Lower leg skin (tissue), 4 donors: ENCODE results near the gene ACTR2. TPM values are rescaled to one million over a fixed set of nuclear protein-coding genes. Genes with fewer than 3 reads are reported as not detected.
"Not testable (repeated sequence)": the region's sequence is repeated elsewhere in the genome, so short reads cannot be mapped to it uniquely, and the experiment has no call there.

ENCODE experiments used
- DNase-seq, 2 donors: peaks; one replicate each; pipeline ENCODE4 v3.0.0-alpha.2; 2019; ENCODE audit warnings: low spot score in 2 of 2
- H3K4me3 ChIP-seq: fragments of 200-600 bp; sonication (generic); 2 replicates; pipeline ENCODE4 v1.5.1; 2017; ENCODE audit warnings: mild to moderate bottlenecking, low read depth; ENCODE audit not compliant: poor library complexity, severe bottlenecking
- POLR2A ChIP-seq, 2 donors: fragments of 450-650 bp; IDR thresholded peaks; one replicate each; pipeline ENCODE4 v1.6.1; 2016 to 2017; ENCODE audit warnings: antibody characterized with exemption in 2 of 2, mild to moderate bottlenecking in 1 of 2, moderate library complexity in 1 of 2
- WGBS, 2 donors: methylation state at CpG; one replicate each; pipeline ENCODE4 v1.1.5; 2018; 5-methylcytosine and 5-hydroxymethylcytosine counted together
- intact Hi-C: fragments of 100-400 bp; cut with DNase I; formaldehyde crosslinking; loops from one replicate; pipeline ENCODE4 v1.15.0; 2023; ENCODE audit warnings: low total_unique reads
- total RNA-seq, 4 donors: library from RNA; depleted of rRNA; stranded (reverse); fragments of >200 nt; gene quantifications; one replicate each; pipeline ENCODE4 v1.1.0, GENCODE V29; 2016
- TF ChIP-seq, protein P1 (sequence below), 3 donors: fragments of 450-650 bp; IDR thresholded peaks; one replicate each; pipeline ENCODE4 v1.5.1; 2016; ENCODE audit warnings: antibody characterized with exemption in 3 of 3, mild to moderate bottlenecking in 3 of 3, moderate library complexity in 2 of 3

Gene ACTR2
- total RNA-seq, 4 donors from 2014 or later: 44.1 to 58.7 (median 50.9) TPM

GRCh38 chr2:65231892-65232477 lies 4.4 kb downstream of the ACTR2 start:
- WGBS, 2 donors: 71 to 72% methylated on average over 8 of the region's 8 CpGs
- H3K4me3 ChIP-seq: no peak overlapping the region
- intact Hi-C loops: no loop called here
- TF ChIP-seq POLR2A (IDR thresholded peaks at IDR 0.05): no peak
- TF ChIP-seq, protein P1, sequence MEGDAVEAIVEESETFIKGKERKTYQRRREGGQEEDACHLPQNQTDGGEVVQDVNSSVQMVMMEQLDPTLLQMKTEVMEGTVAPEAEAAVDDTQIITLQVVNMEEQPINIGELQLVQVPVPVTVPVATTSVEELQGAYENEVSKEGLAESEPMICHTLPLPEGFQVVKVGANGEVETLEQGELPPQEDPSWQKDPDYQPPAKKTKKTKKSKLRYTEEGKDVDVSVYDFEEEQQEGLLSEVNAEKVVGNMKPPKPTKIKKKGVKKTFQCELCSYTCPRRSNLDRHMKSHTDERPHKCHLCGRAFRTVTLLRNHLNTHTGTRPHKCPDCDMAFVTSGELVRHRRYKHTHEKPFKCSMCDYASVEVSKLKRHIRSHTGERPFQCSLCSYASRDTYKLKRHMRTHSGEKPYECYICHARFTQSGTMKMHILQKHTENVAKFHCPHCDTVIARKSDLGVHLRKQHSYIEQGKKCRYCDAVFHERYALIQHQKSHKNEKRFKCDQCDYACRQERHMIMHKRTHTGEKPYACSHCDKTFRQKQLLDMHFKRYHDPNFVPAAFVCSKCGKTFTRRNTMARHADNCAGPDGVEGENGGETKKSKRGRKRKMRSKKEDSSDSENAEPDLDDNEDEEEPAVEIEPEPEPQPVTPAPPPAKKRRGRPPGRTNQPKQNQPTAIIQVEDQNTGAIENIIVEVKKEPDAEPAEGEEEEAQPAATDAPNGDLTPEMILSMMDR (IDR thresholded peaks at IDR 0.05): no peak
- no peak for DNase-seq

GRCh38 chr2:65232636-65233035 lies 5.0 kb downstream of the ACTR2 start:
- no peak for DNase-seq
- H3K4me3 ChIP-seq: no peak overlapping the region
- TF ChIP-seq, protein P1 (IDR thresholded peaks at IDR 0.05): no peak
- 69 to 76% methylated on average over 2 of the region's 2 CpGs for WGBS, 2 donors
- intact Hi-C loops: no loop called here

- TF ChIP-seq, protein P1 (IDR thresholded peaks at IDR 0.05): no peak
- TF ChIP-seq POLR2A (IDR thresholded peaks at IDR 0.05): no peak
- WGBS, 2 donors: 62 to 75% methylated on average over 3 of the region's 3 CpGs
- DNase-seq: no peak
- no peak overlapping the region for H3K4me3 ChIP-seq
- intact Hi-C loops: no loop called here
Measured at GRCh38 chr2:65240657-65241056, 13.0 kb downstream of the ACTR2 start.

- WGBS, 2 donors: 60 to 65% methylated on average over 2 of the region's 2 CpGs
Measured at GRCh38 chr2:65244452-65244851, 16.8 kb downstream of the ACTR2 start.

GRCh38 chr2:65252640-65253039 lies 25.0 kb downstream of the ACTR2 start:
- DNase-seq: no peak
- no peak for TF ChIP-seq POLR2A (IDR thresholded peaks at IDR 0.05)
- TF ChIP-seq, protein P1 (IDR thresholded peaks at IDR 0.05): no peak
- no peak overlapping the region for H3K4me3 ChIP-seq
- intact Hi-C loops: no loop called here

More at GRCh38 chr2:65244452-65244851, 16.8 kb downstream of the ACTR2 start:
- intact Hi-C loops, H3K4me3 ChIP-seq, DNase-seq: not testable (repeated sequence)

DNA sequence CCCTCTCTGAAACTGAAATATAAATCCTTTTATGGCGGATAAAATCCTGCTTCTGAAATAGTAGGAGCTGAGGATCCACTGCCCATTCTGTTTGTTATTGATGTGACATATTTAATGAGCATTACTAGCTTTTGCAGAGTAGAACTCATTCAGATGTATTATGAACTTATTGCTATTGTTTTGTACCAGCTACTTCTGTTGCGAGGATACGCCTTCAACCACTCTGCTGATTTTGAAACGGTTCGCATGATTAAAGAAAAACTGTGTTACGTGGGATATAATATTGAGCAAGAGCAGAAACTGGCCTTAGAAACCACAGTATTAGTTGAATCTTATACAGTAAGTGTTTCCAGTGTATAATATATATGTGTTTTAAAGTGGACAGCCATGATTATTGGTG lies 27.7 kb downstream of the ACTR2 start:
- WGBS, 2 donors: 90 to 92% methylated on average over 6 of the region's 6 CpGs
- H3K4me3 ChIP-seq: no peak overlapping the region
- intact Hi-C loops: no loop called here
- no peak for DNase-seq
- TF ChIP-seq POLR2A (IDR thresholded peaks at IDR 0.05): no peak
- TF ChIP-seq, protein P1 (IDR thresholded peaks at IDR 0.05): no peak
